ENCODE results near the gene PORCN.
"Not testable (repeated sequence)": the region's sequence is repeated elsewhere in the genome, so short reads cannot be mapped to it uniquely, and the experiment has no call there.

The PORCN gene

GRCh38 chrX:48514126-48514806 is 5.5 kb downstream of the PORCN start:
- DNase-seq, result no peak

GRCh38 chrX:48514868-48515460 is 6.2 kb downstream of the PORCN start:
- DNase-seq, result no peak

GRCh38 chrX:48515842-48516241 is 7.0 kb downstream of the PORCN start:
- no peak for DNase-seq

GRCh38 chrX:48516285-48516684 is 7.5 kb downstream of the PORCN start:
- DNase-seq, result no peak

DNA sequence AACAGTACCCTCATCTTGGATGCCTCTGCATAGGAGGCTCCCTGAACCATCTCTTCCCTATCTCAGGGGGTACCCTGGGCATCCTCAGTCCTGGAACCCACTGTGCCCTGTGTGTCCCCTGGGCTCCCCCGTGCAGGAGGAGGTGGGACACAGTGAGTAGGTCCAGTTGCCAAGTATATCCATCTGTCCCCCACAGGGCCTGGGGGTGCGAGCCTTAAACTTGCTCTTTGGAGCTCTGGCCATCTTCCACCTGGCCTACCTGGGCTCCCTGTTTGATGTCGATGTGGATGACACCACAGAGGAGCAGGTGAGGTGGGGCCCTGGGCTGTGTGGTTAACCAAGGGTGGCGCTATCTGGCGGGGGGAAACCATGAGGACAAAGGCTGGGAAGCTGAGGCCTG is 8.2 kb downstream of the PORCN start:
- DNase-seq, result no peak

- DNase-seq, result not testable (repeated sequence)
Observed at GRCh38 chrX:48519481-48519880, 10.7 kb downstream of the PORCN start.

- DNase-seq, result no peak
Observed at GRCh38 chrX:48520455-48520854, 11.7 kb downstream of the PORCN start.

- DNase-seq, result no peak
Observed at GRCh38 chrX:48520976-48521352, 12.2 kb downstream of the PORCN start.

DNA sequence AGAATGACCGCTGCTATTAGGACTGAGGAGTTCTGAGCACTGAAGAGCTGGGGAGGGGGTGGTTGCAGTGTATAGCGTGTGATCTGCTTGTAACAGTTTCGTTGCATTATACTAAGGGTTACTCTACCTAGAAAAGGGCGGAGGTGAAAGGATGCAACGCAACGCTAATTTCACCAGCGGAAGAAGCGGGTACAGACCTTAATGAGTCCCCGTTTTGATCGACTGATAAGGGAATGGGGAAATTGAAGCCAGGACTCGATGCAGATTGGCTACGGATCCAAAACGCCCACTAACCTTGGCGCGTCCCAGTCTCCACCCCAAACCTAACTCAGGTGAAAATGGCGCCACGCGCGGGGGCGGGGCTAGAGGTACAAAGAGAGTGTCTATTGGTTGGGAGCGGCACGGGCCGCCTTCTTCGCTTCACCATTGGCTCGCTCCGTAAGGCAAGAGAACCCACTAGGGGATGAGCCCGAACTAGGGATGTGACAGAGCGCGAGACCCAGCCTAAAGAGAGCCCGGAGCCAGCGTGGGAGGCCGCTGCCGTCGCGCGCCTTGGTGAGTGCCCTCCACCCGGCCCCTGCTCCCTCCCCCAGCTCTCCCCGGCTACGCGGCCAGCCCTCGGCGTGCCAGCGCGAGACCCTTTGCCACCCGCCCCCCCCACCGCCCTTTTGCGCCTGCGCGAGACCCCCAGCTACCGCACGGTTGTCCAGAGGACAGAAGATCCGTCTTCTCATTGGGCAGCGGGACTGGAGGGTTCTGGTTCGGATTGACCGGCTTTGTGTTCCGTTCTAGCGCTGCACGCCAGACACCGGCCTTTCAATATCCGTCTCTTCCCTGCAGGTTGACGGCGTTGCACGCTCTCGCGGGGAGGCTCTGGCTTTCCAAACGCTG is 12.8 kb downstream of the PORCN start, which contains the start of gene EBP:
Gene EBP (plus strand): TSS at position 456 of the 891 bp plus-strand sequence. CDS start 1,964 bp downstream, outside the sequence.
- peak; percentile 87 for DNase-seq

DNA sequence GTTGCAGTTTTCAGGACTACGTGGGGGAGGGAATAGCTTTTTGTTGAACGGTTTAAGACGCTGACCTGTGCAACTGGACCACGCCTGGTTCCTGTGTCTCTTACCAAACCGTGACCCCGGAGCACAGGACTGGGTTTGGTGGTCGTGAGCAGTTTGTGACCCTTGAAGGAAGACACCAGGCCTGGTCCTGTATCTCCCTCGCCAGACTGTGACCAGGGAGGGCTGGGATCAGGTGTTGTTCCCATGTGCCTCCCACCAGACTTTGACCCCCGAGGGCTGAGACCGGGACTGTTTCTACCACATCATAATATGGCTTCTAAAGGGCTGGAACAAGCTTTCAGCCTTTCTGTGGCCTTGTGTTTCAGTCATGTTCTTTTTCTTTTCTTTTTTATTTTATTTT is 13.5 kb downstream of the PORCN start:
- DNase-seq, result no peak

DNA sequence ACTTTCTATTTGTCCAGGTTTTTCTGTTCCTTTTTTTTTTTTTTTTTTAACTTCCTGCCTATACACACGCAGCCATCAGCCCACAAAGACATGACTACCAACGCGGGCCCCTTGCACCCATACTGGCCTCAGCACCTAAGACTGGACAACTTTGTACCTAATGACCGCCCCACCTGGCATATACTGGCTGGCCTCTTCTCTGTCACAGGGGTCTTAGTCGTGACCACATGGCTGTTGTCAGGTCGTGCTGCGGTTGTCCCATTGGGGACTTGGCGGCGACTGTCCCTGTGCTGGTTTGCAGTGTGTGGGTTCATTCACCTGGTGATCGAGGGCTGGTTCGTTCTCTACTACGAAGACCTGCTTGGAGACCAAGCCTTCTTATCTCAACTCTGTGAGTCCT is 14.9 kb downstream of the PORCN start:
- DNase-seq, result peak; percentile 13

DNA sequence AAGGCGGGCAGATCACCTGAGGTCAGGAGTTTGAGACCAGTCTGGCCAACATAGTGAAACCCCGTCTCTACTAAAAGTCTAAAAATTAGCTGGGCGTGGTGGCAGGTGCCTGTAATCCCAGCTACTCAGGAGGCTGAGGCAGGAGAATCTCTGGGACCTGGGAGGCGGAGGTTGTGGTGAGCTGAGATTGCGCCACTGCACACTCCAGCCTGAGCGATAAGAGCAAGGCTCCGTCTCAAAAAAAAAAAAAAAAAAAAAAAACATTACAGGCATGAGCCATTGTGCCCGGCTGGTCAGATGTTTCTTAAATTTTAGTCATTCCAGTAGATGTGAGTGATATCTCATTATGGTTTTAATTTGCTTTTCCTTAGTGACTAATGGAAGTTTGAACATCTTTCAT is 17.1 kb downstream of the PORCN start:
- not testable (repeated sequence) for DNase-seq

- no peak for DNase-seq
Observed at GRCh38 chrX:48530736-48531135, 21.9 kb downstream of the PORCN start.

DNA sequence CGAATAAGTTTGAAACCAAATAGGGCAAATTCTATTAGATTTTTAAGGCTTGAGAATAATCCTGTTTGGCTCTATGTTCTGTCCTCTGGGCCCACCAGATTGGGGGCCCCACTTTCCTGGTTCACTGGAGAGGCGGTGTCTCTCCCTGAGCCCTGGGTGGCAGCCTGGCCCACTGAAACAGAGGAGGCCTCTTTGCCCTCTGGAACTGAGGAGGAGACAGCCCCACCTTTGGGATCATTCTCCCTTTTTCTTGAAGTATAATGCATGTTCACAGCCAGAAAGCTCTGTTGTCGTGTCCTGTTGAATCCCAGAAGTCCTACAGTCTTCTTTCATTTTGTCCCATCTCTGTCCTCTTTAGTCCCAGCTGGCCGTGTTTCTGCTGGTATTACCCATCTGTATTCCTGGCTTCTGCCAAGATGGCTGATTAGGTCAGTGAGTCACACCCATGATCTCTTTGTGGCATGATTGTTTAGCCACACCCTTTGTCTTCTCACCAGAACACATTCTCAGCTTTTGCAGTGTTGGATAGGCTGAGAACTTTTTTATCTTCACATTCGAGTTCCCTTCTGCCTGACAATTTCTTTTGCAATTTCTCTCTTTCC is 22.7 kb downstream of the PORCN start:
- peak; percentile 72 for DNase-seq

DNA sequence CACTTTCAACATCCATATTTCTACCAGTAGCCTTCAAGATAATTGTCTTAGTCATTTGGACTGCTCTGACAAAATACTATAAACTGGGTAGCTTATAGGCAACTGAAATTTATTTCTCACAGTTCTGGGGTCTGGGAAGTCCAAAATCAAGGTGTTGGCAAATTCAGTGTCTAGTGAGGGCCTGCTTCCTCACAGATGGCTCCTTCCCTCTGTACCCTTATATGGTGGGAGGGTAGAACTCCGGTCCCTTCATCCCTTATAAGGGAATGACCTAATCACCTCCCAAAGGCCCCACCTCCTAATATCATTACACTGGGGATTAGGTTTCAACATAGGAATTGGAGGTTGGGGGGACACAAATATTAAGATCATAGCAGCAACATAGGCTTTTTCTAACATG is 23.4 kb downstream of the PORCN start:
- peak; percentile 53 for DNase-seq

GRCh38 chrX:48533165-48533564 is 24.4 kb downstream of the PORCN start:
- DNase-seq, result no peak

- DNase-seq, result no peak
Observed at GRCh38 chrX:48538641-48539344, 30.0 kb downstream of the PORCN start.

- peak; percentile 98 for DNase-seq
Observed at GRCh38 chrX:48539345-48540027, 30.7 kb downstream of the PORCN start, which contains the start of gene TBC1D25. TSS of gene TBC1D25 (plus strand) at chrX:48539714. CDS start at chrX:48539798, 84 bp downstream.

GRCh38 chrX:48540028-48540375 is 31.2 kb downstream of the PORCN start:
- peak; percentile 52 for DNase-seq

GRCh38 chrX:48540480-48540879 is 31.7 kb downstream of the PORCN start:
- DNase-seq, result no peak

DNA sequence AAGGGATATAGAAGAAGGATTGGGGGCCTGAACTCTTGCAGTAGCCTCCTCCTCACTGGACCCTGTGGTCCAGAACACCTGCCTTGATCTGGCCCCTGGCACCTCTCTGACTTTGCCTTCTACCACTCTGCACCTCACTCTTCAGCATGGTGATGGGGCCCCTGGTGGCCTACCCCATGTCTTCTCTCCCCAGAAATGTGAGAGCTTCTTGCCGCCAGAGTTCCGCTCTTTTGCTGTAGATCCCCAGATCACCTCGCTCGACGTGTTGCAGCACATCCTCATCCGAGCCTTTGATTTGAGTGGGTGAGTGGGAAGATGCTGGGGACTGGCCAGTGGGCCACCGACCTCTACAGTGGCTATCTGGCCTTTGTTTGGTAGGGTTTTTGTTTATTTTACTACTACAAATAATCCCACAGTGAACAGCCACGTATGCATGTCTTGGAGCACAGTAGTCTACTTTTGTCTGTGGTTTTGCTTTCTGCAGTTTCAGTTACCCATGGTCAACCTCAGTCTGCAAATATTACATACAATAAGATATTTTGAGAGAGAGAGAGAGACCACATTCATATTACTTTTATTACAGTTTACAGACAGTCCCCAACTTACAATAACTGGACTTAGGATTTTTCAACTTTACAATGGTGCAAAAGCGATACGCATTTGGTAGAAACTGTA is 32.5 kb downstream of the PORCN start:
- no peak for DNase-seq
